GM19452 (cell line): Measurements from ENCODE around the gene ZNF678.
"Not testable (repeated sequence)": the region's sequence is repeated elsewhere in the genome, so short reads cannot be mapped to it uniquely, and the experiment has no call there.

Source experiments
- ATAC-seq: cut with Tn5 transposase; IDR thresholded peaks from one replicate; pipeline ENCODE4 v1.9.1; 2021; ENCODE audit not compliant: unreplicated experiment

The ZNF678 gene

GRCh38 chr1:227549892-227550291, 13.5 kb upstream of the ZNF678 start:
- ATAC-seq: no peak

GRCh38 chr1:227551881-227552280, 11.5 kb upstream of the ZNF678 start:
- ATAC-seq: not testable (repeated sequence)

- no peak for ATAC-seq
Measured at GRCh38 chr1:227556288-227556687, 7.1 kb upstream of the ZNF678 start.

- ATAC-seq: no peak
Measured at GRCh38 chr1:227557962-227558725, 5.2 kb upstream of the ZNF678 start.

GRCh38 chr1:227558732-227559262, 4.6 kb upstream of the ZNF678 start:
- ATAC-seq: no peak

GRCh38 chr1:227559499-227559898, 3.9 kb upstream of the ZNF678 start:
- no peak for ATAC-seq

GRCh38 chr1:227559926-227560325, 3.4 kb upstream of the ZNF678 start:
- ATAC-seq: no peak

- no peak for ATAC-seq
Measured at GRCh38 chr1:227560393-227561173, 2.8 kb upstream of the ZNF678 start.

- ATAC-seq: no peak
Measured at GRCh38 chr1:227561241-227561907, 2.0 kb upstream of the ZNF678 start.

GRCh38 chr1:227562037-227562436, 1.3 kb upstream of the ZNF678 start:
- no peak for ATAC-seq

- no peak for ATAC-seq
Measured at GRCh38 chr1:227562933-227563323, 428 bp upstream of the ZNF678 start.

GRCh38 chr1:227567256-227567655, 3.9 kb downstream of the ZNF678 start:
- ATAC-seq: no peak

GRCh38 chr1:227568593-227568992, 5.2 kb downstream of the ZNF678 start:
- no peak for ATAC-seq

GRCh38 chr1:227572752-227573151, 9.4 kb downstream of the ZNF678 start:
- ATAC-seq: no peak

GRCh38 chr1:227574926-227575325, 11.6 kb downstream of the ZNF678 start:
- no peak for ATAC-seq

- ATAC-seq: no peak
Measured at GRCh38 chr1:227576189-227576588, 12.8 kb downstream of the ZNF678 start.

- no peak for ATAC-seq
Measured at GRCh38 chr1:227577500-227577899, 14.1 kb downstream of the ZNF678 start.

- ATAC-seq: no peak
Measured at GRCh38 chr1:227583354-227583753, 20.0 kb downstream of the ZNF678 start.

- ATAC-seq: no peak
Measured at GRCh38 chr1:227586733-227587132, 23.4 kb downstream of the ZNF678 start.

- no peak for ATAC-seq
Measured at GRCh38 chr1:227587968-227588367, 24.6 kb downstream of the ZNF678 start.

GRCh38 chr1:227588769-227589168, 25.4 kb downstream of the ZNF678 start:
- not testable (repeated sequence) for ATAC-seq
